Stimulated activated CD4-positive, alpha-beta T cell treated with anti-CD3 and anti-CD28 coated beads, TNF-alpha, amount 100 ng/mL, for 48 hours (primary cell): ENCODE data around the gene PCGF2.

ENCODE experiments used
- DNase-seq, 3 donors: peaks; one replicate each; pipeline ENCODE4 v3.0.0-alpha.2; 2020; ENCODE audit warnings: low read depth in 3 of 3

The PCGF2 gene

DNA sequence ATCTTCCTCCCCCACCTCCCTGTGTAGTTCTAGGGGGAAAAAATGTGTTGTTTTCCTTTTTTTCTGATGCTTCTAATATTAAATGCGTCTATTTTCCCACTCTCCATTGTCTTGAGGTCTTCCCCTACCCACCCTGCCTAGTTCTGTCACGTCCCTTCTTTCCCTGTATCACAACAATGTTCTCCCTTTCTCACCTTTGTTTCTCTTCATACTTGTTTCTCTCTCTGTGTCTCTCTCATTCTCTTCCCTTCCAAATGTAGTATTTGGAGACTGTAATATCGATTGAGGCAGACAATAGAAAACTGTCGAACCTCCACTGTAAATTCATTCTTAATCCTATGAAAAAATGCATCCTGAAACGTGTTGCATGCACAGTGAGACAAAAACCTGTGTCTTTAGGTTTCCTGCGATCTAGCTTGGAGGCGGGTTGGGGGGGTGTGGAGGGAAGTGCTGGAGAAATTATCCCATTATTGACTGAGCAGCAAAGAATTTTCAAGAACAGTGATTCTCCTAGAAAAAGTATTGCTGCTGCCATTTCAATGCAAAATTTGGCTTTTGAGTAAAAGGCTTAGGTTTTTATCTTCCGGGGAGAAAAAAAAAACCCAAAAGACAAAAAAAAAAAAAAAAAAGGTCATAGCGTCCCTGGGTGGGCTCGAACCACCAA lies 3.1 kb upstream of the PCGF2 start:
- no peak for DNase-seq

DNA sequence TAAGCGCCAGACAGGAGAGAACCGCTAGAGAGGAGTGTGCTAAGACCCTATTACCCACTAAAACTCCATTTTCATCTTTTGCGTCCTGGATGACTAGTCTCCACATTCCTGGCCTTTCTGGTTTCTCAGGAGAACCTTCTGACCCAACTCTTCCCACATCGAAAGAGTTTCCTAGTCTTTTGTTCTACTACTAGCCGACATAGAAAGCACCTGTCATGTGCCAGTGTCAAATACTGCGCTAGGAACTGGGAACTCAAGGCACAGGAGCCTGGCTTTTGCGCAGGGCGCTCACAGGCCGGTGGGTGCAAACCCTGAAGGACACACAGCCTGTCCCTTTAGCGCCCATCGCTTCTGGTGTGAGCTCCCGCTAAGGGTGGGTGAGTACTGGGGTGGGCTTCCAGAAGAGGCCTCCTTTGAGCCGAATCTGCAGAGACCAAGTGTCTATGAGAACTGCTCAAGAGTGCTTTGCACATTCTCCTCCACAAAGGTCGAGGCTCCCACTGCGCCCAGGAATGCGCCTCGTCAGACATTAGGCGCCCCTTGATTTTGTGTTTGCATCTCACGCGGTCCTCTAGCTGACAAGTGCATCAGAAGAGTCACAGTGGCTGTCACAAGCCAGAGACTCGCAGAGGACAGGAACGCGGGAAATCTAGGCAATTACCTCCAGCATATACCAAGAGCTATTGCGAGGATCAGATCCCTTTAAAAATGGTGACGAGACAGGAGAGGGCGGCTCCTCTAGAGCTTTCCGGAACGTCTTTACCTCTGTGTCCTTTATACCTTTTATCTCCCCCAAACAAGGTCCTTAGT lies 2.4 kb upstream of the PCGF2 start:
- DNase-seq = no peak

DNA sequence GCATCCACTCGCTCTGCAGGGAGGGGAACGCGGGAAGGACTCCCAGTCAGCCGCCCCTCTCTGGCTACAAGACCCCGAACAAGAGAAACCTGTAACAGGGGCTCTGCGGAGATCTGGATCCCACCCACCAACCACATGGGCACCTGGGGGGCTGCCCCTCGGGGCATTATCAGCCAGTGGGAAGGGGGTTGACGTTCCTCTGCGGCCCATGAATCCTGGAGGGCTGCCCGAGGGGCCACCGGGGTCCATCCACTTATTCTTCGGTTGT lies 1.8 kb upstream of the PCGF2 start:
- no peak for DNase-seq

DNA sequence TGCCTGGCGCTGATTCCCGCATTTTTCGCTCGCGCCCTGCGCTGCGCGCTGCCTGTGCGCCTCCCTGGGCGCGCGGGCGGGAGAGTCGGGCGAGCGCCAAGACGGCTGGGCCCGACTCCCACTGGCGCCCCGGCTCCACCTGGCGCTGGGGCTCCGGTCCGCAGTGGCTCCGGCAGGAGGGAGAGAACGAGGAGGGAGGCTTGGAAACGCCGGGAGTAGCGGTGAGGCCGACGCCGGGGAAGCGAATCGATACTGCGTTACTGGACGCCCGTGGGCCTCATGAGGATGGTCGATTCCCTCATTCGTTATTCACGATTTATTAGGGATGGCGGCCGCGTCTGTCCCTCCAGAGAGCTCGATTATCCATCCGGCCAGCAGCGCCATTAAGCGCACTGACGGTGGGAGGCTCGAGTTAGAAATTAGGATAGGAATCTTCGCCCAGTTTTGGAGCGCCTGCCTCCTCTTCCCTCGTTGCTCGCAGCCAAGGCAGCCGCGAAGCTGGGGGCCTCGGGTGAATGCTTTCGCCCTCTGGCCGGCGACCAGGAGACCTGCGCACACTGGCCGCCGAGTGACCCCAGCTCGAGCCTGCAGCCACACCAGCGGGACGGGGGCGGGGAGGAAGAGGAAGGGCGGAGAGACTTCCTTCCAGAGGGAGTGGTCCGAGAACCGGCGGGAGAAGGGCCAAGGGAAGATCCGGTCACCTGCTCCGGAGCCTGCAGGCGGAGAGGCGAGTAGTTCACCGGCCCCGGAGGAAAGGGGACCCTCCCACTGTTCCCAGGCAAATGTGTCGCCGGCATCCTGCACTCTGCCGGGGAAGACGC lies 1.3 kb upstream of the PCGF2 start:
- DNase-seq = no peak

DNA sequence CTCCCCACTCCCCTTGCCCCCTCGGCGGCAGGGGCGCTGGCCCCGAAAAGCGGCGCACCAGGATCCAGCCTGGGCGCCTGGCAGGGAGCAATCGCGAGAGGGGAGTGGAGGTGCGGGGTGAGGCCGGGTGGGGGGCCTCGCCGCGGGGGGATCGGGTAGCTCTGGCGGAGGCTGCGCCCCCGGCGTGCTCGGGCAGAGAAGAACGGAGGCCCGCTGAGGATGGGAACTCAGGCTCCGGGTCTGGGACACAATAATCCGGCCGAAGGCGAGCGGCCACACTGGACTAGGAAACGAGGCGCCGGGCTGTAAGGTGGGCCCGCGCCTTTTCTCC lies 721 bp upstream of the PCGF2 start:
- no peak for DNase-seq

DNA sequence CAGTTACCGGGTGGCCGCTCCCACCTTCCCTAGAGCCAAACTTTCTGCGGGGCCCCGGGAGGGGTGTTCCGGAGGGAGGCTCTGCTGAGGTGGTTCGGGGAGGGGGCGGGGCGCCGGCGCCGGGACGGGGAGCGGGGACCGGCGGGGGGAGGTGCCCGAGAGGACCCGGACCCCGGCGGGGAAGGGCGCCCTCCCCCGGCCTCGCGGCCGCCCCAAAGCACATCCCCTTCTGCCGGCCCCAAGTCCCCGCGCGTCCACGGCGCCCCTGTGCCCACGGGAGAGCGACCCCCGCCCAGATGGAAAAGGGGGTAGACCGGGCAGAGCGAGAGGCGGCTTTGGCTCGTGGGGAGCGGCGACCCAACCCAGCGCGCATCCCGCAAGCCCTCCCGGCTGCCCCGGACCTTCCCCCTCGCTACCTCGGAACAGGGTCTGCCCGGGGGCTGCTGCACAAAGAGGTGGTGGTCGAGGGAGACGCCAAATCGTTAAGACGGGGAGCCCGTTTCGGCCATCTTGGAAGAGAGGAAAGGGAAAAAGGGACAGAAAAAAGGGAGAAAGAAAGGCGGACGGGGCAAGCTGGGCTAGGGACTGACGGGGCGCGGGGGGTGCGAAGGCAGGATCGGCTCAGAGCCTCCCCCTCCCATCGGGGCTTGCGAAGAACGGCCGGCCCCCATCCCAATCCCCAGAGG lies 530 bp downstream of the PCGF2 start:
- DNase-seq = no peak

DNA sequence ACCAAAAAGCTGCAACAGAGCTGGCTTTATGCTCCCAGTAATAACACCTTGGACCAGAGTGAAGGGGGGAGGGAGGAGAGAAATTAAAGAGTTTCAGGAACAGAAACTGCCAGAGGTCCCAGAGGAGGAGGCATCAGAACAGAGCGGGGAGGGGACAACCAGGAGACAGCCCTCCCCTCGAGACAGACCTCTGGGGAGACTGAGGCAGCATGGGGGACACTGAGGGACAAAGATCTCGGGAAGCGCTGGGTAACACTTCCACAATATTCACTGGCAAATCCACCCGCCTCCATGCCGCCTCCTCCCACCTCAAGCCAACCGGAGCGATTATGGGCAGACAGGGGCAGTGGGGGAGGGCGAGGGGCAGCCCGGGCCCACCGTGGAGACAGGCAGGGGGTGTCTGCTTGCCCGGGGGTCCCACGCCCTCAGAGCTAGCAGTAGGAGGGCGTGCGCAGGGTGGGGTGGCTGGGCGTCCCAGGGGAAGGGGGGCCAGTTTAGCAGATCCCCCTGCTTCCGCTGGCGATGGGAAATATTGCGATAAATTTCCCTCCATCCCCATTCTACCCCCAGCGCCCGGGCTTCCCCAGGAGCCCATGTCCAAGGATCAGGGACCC lies 1.2 kb downstream of the PCGF2 start:
- no peak for DNase-seq

DNA sequence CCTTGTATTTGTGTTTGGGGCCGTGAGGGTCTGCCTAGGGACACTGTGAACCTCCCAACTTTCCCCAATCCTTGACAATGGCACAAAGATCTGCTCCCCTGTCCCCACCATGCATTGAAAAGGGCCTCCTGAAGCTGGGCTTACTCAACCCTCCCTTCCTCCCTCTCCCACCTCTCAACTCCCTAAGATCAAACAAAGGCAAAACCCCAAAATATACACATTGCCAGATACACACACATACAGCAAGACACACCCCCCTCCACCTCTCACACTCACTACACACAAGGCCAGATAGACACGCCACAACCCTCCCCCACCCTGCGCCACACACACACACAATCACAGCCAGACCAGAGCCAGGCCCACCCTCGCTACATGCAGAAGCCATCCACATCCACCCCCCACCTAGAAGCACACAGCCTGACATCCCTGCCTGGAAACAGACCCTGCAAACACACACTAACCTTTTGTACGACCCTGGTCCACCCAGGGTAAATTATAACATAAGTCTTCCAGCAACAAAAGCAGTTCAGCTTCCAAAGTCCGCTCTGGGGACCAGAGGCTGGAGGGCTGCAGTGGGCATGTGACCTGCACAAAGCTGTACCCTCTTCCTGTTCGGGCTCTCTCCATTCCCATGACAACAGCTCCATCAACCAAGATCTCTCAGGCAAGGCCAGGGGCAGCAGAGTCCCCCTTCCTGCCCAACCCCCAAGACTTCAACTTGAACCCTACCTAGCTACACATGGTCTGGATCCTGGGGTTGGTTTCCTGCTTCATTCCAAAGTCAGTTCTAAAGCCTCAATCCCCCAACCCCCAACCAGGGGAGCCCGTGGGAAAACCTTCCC lies 1.9 kb downstream of the PCGF2 start:
- no peak for DNase-seq

DNA sequence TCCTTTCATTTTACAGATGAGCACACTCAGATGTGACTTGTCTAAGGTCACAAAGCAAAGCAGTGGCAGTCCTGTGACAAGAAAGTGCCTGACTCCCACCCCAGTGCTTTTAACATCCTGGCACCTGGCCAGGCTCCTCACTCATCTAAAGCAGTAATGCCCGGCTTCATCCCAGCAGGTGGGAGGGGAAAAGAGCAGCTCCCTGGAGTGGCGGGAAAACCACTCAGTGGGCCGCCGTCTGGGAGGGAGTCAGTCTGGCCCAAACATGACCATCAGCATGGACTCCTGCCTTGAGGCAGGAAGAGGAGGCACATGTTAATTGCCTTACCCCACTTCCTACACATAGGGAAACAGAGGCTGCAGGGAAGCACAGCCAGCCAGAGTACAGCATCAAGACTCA lies 2.6 kb downstream of the PCGF2 start:
- no peak for DNase-seq

DNA sequence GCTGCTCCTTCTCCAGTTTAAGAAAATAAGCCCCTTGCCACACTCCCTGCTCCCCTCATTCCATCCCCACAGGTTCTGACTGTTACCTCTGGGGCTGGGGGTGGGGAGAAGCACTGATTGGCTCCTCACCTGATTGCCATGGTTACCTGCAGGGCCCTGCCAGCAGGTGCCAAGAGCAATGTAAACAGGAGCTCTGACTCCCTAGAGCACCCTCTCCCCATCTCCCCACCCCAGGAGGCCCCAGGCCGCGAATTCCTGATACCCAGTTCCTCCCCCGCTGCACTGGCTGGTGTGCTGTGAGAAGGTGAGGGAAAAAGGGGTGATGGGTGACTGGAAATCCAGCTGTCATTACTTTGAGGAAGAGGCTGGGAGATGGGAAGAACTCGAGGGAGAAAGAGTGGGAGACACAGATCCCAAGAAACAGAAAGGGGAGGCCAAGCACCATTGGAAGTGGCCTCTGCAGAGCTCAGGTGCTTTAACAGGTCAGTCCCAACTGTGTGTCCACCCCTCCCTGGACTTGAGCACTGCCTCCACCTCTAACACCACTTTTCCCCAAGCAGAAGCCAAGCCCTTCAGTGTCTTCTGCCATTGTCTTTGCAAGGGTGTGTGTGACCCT lies 4.5 kb downstream of the PCGF2 start:
- no peak for DNase-seq

DNA sequence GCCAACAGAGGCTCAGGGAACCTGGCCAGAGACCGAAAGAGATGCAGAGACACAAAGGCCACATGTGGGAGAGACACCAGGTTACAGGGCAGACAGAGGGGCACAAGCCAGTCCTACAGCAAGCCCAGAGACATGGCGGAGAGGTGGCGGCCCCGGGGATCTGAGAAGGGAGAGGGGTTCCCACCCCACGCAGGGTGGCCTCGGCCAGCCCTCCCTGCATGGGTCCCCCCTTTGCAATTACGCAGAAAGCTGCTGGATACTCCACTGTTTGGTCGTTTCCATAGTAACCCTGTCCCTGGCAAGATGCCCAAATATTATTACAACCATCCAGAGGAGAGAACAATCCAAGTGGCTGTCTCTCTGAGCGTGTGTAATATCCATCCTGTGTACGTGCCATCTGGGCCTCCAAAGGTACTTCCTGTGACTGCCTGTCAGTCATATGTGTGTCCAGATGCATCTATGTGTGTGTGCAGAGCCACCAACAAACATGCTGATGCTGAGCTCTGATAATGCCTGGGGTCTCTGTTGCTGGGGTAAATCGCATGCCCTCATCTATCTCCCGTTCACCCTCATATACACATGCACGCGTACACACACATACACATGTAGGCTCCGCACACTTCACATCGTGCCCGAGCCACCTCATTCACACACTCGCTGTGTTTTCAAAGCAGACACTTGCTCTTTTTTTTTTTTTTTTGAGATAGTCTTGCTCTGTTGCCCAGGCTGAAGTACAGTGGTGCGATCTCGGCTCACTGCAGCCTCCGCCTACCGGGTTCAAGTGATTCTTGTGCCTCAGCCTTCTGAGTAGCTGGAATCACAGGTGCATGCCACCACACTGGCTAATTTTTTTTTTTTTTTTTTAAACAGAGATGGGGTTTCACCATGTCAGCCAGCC lies 5.5 kb downstream of the PCGF2 start:
- DNase-seq = no peak

DNA sequence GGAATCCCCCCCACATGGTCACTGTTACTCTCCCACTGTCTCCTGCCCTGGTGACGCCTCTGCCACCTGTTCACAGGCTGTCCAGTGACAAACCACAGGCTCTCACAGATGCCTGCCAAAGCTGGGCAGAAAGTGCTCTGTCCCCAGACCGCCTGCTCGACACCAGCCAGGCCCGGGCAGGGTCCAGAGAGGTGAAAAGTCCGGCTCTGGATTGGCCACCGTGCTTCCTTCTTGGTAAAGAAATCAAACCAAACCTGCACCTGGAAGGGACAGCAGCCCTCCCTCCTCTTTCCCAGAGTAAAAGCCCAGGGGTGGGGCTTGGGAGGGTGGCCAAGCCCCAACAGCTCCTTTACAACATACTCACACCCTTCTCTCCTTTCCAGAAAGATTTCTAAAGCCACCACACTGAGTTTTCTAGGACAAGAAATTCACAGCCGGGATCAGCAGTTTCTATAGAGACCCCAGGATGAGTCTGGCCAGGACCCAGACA lies 6.2 kb downstream of the PCGF2 start:
- no peak for DNase-seq

DNA sequence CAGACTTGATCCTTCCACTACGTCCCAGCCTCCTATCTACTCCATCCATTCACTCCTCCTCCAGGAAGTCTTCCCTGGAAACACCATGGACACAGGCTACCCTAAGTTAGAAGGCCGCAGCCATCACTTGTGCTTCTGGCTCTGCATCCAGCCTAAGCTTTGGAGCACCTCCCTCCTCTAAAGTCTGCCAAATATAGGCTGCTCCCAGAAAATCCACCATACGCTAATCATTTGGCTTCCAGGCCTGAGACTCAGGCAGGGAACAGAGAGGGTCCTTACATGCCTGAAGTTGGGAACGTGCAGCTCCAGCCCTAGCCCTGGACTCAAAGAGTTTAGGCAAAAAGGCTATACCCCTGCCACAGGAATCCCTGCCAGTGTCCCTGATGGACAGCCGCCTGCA lies 6.7 kb downstream of the PCGF2 start:
- no peak for DNase-seq

DNA sequence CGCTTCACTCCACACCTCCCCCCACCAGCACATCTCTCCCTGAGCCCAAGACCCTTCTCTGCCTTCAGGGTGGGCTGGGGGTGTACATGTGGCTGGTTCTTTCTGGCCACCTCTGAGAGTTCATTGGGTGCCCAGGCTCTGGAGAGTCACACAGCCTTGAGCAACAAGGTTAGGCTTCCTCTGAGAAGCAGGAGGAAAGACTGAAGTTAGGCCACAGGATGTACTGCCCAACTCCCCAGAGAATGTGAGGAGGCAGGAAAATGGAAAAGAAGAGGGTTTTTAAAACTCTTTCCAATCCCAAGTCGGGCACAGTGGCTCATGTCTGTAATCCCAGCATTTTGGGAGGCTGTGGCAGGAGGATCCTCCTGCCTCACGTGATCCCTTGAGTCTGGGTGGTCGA lies 7.3 kb downstream of the PCGF2 start:
- no peak for DNase-seq

DNA sequence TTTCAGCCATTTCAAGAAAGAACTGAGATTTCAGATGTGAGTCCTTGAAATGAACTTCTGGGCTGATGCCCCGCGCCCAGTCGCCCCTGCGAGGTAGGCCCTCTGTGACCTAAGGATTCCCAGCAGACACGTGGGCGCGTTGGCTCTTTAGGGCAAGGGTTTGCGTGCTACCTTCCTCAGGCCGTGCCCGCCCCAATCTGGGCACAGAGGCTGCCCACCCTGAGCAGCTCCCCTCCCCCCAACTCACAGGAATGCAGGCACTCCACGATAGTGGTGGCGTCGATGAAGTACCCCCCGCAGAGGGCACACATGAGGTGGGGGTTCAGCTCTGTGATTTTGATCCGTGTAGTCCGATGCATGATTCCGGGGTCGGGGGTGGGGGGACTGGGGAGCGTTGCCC lies 8.1 kb downstream of the PCGF2 start:
- DNase-seq = no peak

DNA sequence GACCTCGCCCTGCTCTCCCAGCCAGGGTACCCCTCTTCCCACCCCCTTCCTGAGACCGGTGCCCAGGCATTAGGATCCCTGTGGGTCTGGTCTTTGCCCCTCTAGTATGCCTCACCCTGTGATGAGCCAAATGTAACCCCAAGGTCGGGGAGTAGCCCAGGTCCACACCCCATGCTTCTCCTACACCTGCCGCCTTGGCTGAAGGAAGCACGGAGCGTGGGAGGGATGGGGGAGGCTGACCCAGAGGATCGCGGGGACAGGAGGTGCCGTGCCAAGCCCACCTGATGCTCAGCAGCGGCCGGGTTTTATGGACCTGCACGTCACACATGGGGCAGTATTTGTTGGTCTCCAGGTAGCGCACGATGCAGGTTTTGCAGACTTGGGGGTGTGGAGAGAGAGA lies 8.8 kb downstream of the PCGF2 start:
- no peak for DNase-seq

DNA sequence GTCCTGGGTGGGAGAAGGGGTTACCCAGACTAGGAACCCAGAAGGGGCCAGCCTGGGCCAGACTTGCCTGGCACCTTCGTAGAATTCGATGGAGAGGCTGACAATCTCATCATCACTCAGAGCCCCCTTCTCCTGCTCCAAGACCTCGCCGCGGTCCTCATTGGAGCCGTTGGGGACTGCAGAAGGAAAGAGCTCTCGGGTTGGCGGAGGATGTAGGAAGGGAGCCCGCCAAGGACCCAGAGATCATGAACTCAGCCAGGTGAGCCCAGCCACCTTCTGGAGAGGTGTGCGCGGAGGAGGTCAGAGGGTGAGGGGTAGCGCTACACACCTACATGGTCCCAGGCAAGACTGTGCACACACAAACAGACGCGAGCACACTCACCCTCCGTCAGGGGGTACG lies 9.4 kb downstream of the PCGF2 start:
- no peak for DNase-seq

DNA sequence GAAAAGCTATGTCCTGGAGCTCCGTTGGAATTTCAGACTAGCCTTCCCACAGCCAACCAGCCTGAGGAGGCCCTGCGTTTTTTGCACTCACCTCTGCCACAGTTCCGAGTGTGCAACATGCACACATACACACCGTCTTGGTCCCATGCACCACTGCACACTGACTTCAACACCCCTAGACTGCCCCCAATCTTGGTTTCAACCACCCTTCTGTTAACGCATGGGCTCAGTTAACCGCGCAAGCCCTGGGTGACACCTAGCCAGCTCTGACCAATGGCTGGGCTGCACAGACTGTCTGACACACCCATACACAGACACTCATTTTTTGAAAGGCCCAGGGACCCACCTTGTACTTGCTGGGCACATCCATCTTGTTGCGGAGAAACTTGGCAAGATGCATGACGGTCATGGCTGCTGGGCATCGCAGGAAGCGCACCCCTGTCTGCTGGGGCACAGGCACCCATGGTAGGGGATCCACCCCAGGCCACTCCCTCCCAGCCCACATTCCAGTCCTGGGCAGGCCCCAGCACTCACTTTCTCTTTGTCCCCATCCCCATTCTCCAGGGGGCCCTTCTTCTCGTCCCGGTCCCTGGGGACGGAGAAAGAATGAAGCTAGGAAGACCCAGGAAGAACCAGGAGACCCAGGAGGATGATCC lies 10.0 kb downstream of the PCGF2 start:
- no peak for DNase-seq
